ENCODE measurements around the gene PDIK1L.
A peak's percentile ranks its signal among the peaks of the same experiment; 100 is the strongest.

PDIK1L gene

GRCh38 chr1:26155370-26156284 lies 44.0 kb downstream of the PDIK1L start:
- DNase-seq (ENCODE audit: low read depth): no peak

- no peak for DNase-seq (ENCODE audit: low read depth)
Measured at GRCh38 chr1:26156285-26157038, 44.8 kb downstream of the PDIK1L start.

DNA sequence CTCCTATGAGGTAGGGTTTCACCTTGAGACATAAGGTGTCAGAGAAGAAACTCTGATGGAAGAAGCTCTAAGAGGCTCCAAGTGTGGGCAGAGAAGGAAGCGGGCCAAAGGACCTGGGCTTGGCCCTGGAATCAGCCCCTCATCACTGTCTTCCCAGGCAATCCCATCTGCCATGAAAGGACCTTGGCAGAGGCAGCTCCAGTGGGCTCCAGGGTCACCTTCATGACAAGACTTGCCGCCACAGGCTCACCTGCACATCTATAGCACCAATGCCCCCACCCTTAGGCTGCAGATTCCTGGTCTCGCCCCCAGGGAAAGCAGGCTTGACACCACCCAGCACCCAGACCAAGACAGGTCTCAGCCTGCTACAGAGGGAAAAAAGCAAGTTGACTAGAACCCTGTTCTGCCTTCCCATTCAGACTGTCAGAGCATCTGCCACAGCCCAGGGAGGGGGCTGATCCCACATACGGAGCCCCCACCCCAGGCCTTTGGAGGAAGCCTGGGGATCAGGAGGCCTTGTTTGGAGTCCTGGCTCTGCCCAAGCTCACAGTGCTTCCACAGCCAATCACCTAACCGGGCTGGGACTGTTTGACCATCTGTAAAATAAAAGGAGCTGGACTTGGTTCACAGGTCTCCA lies 46.8 kb downstream of the PDIK1L start:
- no peak for DNase-seq (ENCODE audit: low read depth)

DNA sequence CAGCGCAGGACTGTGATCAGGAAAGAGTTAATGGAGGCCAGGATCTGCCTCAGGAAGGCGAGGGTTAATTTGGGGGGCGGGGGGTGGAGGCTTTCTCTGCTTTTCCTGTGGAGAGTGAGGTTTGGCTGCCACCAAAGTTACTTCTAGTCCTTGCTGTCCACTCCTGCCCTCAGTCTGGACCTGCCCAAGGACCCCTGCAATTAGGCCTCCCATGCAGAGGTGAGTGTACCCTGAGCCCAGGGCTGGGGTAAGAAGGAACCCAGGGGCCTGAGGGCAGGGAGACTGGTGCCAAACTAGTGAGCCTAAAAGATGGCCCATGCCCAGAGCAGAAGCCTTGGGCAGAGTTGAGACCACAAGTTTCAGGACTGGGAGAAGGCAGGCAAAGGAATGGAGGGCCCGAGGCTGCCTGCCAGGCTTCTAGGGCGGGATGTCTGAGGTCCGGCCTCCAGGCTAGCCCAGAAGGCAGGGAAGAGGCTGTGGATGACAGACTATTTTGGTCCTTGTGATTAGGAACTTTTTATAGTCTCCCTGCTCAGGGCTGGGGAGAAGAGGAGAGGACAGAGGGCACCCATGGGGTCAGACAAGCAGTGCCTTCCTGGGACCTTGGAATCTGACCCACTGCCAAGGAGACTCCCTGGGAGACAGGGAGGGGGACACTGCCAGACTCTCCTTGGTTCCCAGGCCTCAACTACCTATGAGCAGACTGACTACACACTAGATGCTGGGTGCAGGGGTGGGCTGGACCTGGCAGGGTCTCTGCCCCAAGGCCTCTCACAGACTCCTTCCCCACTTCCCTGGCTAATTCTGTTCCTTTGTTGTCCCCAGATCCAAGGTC lies 47.5 kb downstream of the PDIK1L start, which contains the start of gene FAM110D:
TSS of gene FAM110D (plus strand) at position 172 of the 835 bp plus-strand sequence. CDS start 2,213 bp downstream, outside the sequence.
- DNase-seq (ENCODE audit: low read depth): no peak

- no peak for DNase-seq (ENCODE audit: low read depth)
Measured at GRCh38 chr1:26159743-26160039, 48.1 kb downstream of the PDIK1L start.

DNA sequence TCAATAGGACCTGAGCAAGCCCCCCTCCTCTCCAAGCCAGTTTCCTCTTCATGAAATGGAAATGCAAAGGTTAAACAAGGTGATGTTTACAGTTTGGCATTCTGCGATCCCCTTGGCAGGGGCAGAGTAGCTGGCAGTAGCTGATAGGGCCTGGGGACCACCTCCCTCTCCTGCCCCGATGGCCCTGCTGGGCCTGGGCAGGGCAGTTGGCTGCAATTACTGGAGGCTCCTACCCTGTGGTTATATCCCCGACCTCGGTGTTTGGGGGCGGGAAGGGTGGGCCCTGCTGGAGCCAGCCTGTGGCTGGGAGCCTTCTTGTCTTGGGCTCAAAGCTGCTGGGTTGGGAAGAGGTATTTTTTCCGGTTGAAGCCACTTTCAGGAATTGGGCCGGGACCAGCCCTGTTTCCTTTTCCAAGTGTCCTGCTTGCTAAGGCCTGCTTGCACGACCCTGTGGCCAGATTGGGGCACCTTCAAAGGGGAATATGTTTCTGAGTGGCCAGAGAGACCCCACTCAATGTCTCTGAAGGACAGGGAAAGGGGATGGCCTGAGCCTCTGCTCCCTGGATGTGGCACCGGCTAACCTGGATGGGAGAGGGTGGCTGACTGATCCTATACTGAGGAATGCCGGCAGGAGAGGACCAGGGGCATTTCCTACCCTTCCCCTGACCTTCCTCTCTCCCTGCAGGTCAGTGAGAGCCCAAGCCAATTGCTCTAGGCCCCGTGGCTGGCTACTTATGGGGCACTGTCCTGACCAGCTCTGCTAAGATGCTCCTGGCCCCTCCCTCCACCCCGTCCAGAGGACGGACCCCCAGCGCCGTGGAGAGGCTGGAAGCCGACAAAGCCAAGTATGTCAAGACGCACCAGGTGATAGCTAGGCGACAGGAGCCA lies 49.1 kb downstream of the PDIK1L start:
- DNase-seq (ENCODE audit: low read depth): no peak

DNA sequence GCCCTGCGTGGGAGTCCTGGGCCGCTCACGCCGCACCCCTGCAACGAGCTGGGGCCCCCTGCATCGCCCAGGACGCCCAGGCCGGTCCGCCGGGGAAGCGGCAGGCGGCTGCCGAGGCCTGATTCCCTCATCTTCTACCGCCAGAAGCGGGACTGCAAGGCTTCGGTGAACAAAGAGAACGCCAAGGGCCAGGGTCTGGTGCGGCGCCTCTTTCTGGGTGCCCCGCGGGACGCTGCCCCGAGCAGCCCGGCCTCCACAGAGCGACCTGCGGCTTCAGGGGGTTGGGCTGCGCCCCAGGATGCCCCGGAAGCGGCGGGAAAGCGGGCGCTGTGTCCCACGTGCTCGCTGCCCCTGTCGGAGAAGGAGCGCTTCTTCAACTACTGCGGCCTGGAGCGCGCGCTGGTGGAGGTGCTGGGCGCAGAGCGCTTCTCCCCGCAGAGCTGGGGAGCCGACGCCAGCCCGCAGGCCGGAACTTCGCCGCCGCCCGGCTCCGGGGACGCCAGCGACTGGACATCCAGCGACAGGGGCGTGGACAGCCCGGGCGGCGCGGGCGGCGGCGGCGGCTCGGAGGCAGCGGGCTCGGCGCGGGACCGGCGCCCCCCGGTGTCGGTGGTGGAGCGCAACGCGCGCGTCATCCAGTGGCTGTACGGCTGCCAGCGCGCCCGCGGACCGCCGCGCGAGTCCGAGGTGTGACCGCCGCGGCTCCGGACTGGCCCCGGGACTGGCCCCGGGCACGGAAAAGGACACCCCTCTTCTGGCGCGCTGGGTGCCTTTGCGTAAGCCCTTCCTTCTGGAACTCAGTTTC lies 50.0 kb downstream of the PDIK1L start:
- DNase-seq (ENCODE audit: low read depth): no peak

GRCh38 chr1:26162220-26162709 lies 50.6 kb downstream of the PDIK1L start:
- DNase-seq (ENCODE audit: low read depth): no peak

DNA sequence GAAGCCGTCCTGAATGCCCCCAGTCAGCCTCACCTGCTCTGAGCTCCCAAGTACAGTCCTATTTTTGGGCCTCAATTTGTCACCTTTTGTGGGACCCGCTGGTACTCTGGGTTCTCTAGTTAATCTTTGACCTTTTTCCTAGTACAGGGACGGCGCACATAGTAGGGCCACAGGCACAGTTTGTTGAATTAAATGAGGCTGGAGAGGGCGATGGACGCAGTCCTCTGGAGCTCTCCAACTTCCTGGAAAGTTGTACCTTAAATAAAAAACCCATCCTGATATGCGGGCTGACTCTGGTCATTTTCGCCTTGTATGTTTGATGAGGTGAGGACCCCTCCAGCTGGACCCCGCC lies 52.0 kb downstream of the PDIK1L start:
- DNase-seq (ENCODE audit: low read depth): no peak

- no peak for DNase-seq (ENCODE audit: low read depth)
Measured at GRCh38 chr1:26164036-26164860, 52.6 kb downstream of the PDIK1L start.

- no peak for DNase-seq (ENCODE audit: low read depth)
Measured at GRCh38 chr1:26164861-26165842, 53.5 kb downstream of the PDIK1L start.

- DNase-seq (ENCODE audit: low read depth): no peak
Measured at GRCh38 chr1:26166719-26167281, 55.2 kb downstream of the PDIK1L start.

- DNase-seq (ENCODE audit: low read depth): no peak
Measured at GRCh38 chr1:26168410-26169197, 57.0 kb downstream of the PDIK1L start, which contains the start of gene C1orf232. C1orf232 (minus strand) TSS chr1:26168963; CDS start chr1:26168499, 464 bp downstream.

DNA sequence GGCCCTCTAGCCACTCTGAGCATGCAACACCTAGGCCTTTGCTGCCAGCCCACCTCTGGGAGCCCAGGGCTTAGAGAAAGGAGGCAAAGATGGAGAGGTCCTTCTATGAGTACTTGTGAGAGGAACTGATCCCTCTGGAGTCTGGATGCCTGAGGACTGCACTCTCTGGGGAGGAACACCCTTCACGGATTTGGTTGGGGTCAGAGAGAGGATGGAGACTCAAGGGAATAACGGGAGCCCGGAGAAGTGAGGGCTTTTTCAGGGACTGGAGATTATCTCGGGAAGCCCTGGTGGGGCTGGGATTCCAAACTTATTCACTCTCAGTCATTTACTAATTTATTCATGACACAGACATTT lies 57.6 kb downstream of the PDIK1L start:
- no peak for DNase-seq (ENCODE audit: low read depth)

DNA sequence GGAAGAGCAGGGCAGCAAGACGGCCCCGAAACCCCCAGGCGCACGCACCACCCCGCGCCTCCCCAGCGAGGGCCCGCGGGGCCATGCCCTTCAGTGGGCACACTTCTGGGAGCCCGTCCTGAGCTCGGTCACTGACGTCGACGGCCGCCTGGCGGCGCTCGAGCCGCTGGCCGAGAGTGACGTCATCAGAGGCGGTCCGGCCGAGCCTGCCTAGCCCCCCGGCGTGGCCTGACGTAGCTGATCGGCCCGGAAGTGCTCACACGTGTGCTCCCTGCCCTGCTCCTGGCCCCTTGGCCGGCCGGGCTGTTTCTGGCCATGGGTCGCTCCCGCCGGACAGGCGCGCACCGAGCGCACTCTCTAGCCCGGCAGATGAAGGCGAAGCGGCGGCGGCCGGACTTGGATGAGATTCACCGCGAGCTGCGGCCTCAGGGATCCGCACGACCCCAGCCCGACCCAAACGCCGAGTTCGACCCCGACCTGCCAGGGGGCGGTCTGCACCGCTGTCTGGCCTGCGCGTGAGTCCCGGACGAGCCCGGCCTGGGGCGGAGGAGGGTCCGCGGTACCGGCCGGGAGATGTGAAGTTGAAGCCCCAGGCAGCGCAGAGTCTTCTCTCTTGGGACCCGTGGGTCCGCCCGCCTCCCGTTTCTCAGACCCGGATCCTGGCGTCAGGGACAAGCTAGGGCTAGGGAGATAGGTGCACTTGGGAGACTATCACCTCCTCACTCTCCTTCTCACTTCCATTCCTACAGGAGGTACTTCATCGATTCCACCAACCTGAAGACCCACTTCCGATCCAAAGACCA lies 58.2 kb downstream of the PDIK1L start, which contains the start of gene ZNF593:
TSS of gene ZNF593 (plus strand) at position 240 of the 803 bp plus-strand sequence. CDS start at position 316, 76 bp downstream.
- DNase-seq (ENCODE audit: low read depth): peak; percentile 71

DNA sequence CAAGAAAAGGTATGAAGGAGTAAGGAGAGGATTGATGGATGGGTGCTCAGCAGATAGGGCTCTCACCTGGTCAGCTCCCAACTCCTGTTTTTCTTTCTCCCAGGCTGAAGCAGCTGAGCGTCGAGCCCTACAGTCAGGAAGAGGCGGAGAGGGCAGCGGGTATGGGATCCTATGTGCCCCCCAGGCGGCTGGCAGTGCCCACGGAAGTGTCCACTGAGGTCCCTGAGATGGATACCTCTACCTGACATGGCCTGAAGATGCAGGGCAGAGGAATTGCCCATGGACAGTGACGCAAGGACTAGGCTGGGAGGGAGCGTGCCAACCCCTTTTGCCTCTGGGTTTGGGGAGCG lies 58.8 kb downstream of the PDIK1L start:
- no peak for DNase-seq (ENCODE audit: low read depth)

Measured in GM04504 (cell line).